GM12875 (cell line): ENCODE results near the gene LCE7A.

Experiments
- H3K4me3 ChIP-seq: one replicate; pipeline ENCODE4 v1.5.1; 2011; ENCODE audit warnings: low read depth, low read length, control low read depth
- CTCF ChIP-seq: IDR thresholded peaks from 2 replicates; pipeline ENCODE4 v1.5.1; 2011; ENCODE audit warnings: low read depth, mild to moderate bottlenecking, control low read depth, inconsistent platforms, low read length, moderate library complexity, borderline replicate concordance; ENCODE audit not compliant: insufficient read depth

Gene LCE7A, protein sequence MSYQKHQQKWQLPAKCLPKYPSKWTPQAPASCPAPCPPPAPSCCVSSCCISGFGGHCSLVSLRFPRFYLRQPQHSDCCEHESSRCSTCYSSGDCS

GRCh38 chr1:152859696-152860095 lies at the start of gene LCE7A:
TSS of gene LCE7A (plus strand) at chr1:152859996. CDS start at chr1:152860698, 702 bp downstream.
- no peak within 1 kb of the TSS for H3K4me3 ChIP-seq
- no peak for TF ChIP-seq CTCF

GRCh38 chr1:152811050-152811449 lies 48.7 kb upstream of the LCE7A start:
- no peak for TF ChIP-seq CTCF
- H3K4me3 ChIP-seq = no peak overlapping the region

GRCh38 chr1:152811671-152812070 lies 48.1 kb upstream of the LCE7A start, which contains the start of gene LCE1B:
TSS of gene LCE1B (plus strand) at chr1:152811971. CDS start at chr1:152812447, 476 bp downstream.
- no peak for TF ChIP-seq CTCF
- no peak within 1 kb of the TSS for H3K4me3 ChIP-seq

DNA sequence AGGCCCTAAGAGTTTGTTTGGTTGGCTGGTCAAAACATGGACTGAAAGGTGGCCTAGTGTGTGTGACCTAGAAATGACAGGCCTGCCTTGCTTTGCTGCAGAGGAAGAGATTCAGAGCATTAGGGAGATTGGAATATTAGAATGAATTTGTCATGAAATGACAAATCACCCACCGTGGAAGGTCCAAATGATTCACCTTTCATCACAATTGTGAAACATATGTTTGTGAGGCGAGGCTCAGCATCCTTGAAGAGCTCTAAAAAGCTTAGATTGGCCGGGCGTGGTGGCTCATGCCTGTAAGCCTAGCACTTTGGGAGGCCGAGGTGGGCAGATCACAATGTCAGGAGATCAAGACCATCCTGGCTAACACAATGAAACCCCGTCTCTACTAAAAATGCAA lies 42.5 kb upstream of the LCE7A start:
- no peak for TF ChIP-seq CTCF

GRCh38 chr1:152823294-152823693 lies 36.5 kb upstream of the LCE7A start:
- H3K4me3 ChIP-seq = no peak overlapping the region
- TF ChIP-seq CTCF = no peak

More for the DNA sequence above, 42.5 kb upstream of the LCE7A start:
- H3K4me3 ChIP-seq = no peak overlapping the region

DNA sequence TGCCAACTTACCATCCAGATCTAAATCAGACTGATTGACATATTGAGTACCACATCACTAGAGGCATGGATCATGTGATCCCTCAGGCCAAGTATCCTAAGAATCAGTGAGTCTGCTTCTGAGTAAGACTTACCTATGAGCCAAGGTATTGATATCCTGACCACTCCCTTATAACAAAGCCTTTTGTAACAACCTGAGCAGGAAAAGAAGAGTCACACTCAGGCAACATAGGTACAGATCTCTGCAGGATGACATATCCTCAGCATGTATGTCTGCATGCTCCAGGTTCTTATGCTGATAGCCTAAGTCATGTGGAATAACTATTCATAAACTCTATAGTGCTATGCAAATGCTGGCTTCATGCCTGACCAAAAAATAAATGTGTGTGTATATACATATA lies 34.8 kb upstream of the LCE7A start:
- no peak for TF ChIP-seq CTCF
- H3K4me3 ChIP-seq = no peak overlapping the region

DNA sequence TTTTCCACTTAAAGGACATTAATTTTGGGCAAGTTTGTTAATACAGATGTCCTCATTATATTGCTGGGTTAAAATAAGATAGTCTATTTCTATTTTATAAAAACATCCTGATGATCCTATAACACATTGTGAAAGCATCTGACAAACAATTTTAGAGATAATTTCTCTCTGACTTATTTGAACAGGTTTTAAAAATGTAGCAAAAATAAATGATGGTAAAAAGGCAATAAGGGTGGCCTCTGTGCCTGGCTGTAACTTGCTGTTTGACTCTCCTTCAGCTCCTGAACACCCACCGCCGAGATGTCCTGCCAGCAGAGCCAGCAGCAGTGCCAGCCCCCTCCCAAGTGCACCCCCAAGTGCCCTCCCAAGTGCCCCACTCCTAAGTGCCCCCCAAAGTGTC lies 32.6 kb upstream of the LCE7A start, which contains the start of gene LCE1A:
LCE1A (plus strand) TSS at position 301 of the 400 bp plus-strand sequence; CDS start at position 301, 0 bp downstream.
- no peak for TF ChIP-seq CTCF
- no peak within 1 kb of the TSS for H3K4me3 ChIP-seq
